ENCODE measurements around the gene KIRREL3.

- TF ChIP-seq CTCF (IDR thresholded peaks at IDR 0.05 in 8 of 11, conservative IDR thresholded peaks at IDR 0.05 in 3 of 11) (no peak), POLR2AphosphoS5 (IDR thresholded peaks at IDR 0.05) (no peak)
These were observed 168.2 kb downstream of the KIRREL3 start for GRCh38 chr11:126832387-126832786.
